PC-3 (cell line): ENCODE results near the gene IFT122. TPM values are rescaled to one million over a fixed set of nuclear protein-coding genes. Genes with fewer than 3 reads are reported as not detected.

ENCODE experiments used
- ATAC-seq: fragments of 200-7000 bp; cut with Tn5 transposase; 2 replicates; pipeline ENCODE4 v1.9.1; 2020; ENCODE audit warnings: mild to moderate bottlenecking, moderate library complexity
- BruUV-seq: library from RNA; stranded (reverse); fragments of 400-500 nt; replicated peaks from 2 replicates; lab custom pipeline; 2021; lab: Mats Ljungman, UMichigan
- CTCF ChIA-PET: fragments of 300-600 bp; sonication (Branson Sonifier 250); formaldehyde crosslinking; loops from one replicate; lab custom pipeline; 2022; ENCODE audit warnings: antibody characterized with exemption; lab: Charles Lee
- POLR2A ChIA-PET: fragments of 300-600 bp; sonication (Branson Sonifier 250); formaldehyde crosslinking; loops from one replicate; lab custom pipeline; 2022; ENCODE audit warnings: antibody characterized with exemption; ENCODE audit not compliant: unreplicated experiment; lab: Charles Lee
- DNase-seq: peaks from one replicate; pipeline ENCODE4 v3.0.0-alpha.2; 2015
- H2AFZ ChIP-seq: fragments of 300-600 bp; sonication (generic); 2 replicates; pipeline ENCODE4 v1.6.0; 2016; ENCODE audit warnings: antibody characterized with exemption, low read length
- H3F3A ChIP-seq: fragments of 300-600 bp; sonication (generic); one replicate; pipeline ENCODE4 v1.6.0; 2017; ENCODE audit warnings: antibody characterized with exemption, low read length, control low read depth, mild to moderate bottlenecking; ENCODE audit not compliant: unreplicated experiment
- H3K27ac ChIP-seq: fragments of 300-600 bp; sonication (generic); 2 replicates; pipeline ENCODE4 v1.5.1; 2016; ENCODE audit warnings: mild to moderate bottlenecking, low read length
- H3K27me3 ChIP-seq: fragments of 300-600 bp; sonication (generic); 2 replicates; pipeline ENCODE4 v1.6.1; 2016; ENCODE audit warnings: low read length, mixed read lengths
- H3K36me3 ChIP-seq: fragments of 300-600 bp; sonication (generic); 2 replicates; pipeline ENCODE4 v1.6.1; 2016; ENCODE audit warnings: low read depth, mixed run types, low read length, mixed read lengths
- H3K4me1 ChIP-seq: fragments of 300-600 bp; sonication (generic); 2 replicates; pipeline ENCODE4 v1.5.1; 2016; ENCODE audit warnings: low read length; ENCODE audit not compliant: insufficient read depth
- H3K4me2 ChIP-seq: fragments of 300-600 bp; sonication (generic); 2 replicates; pipeline ENCODE4 v1.6.0; 2016; ENCODE audit warnings: low read length
- H3K4me3 ChIP-seq: fragments of 300-600 bp; sonication (generic); 2 replicates; pipeline ENCODE4 v1.5.1; 2016; ENCODE audit warnings: mild to moderate bottlenecking, low read length, mixed read lengths
- H3K79me2 ChIP-seq: fragments of 300-600 bp; sonication (generic); 2 replicates; pipeline ENCODE4 v1.6.1; 2017; ENCODE audit warnings: low read length, mixed read lengths
- H3K9ac ChIP-seq: fragments of 300-600 bp; sonication (generic); 2 replicates; pipeline ENCODE4 v1.6.0; 2016; ENCODE audit warnings: mild to moderate bottlenecking, low read length
- H3K9me2 ChIP-seq: fragments of 300-600 bp; sonication (generic); replicated peaks from 2 replicates; pipeline ENCODE4 v1.6.1; 2016; ENCODE audit warnings: mixed run types, low read length, mixed read lengths
- H3K9me3 ChIP-seq: fragments of 300-600 bp; sonication (generic); 2 replicates; pipeline ENCODE4 v1.6.1; 2016; ENCODE audit warnings: low read length, mixed read lengths
- H4K20me1 ChIP-seq: fragments of 300-600 bp; sonication (generic); 2 replicates; pipeline ENCODE4 v1.6.1; 2016; ENCODE audit warnings: low read length, mixed read lengths
- CTCF ChIP-seq: fragments of 300-600 bp; sonication (generic); conservative IDR thresholded peaks from 2 replicates; pipeline ENCODE4 v1.5.1; 2017; ENCODE audit warnings: antibody characterized with exemption, low read depth, mild to moderate bottlenecking, low read length
- EZH2 ChIP-seq: fragments of 300-600 bp; sonication (generic); IDR thresholded peaks from one replicate; pipeline ENCODE4 v1.6.1; 2017; ENCODE audit warnings: antibody characterized with exemption, mild to moderate bottlenecking, low read length; ENCODE audit not compliant: unreplicated experiment
- EZH2phosphoT487 ChIP-seq: fragments of 300-600 bp; sonication (generic); IDR thresholded peaks from 2 replicates; pipeline ENCODE4 v1.6.1; 2018; ENCODE audit warnings: mild to moderate bottlenecking, antibody characterized with exemption, low read length, borderline replicate concordance
- intact Hi-C: fragments of 100-400 bp; cut with micrococcal nuclease; formaldehyde crosslinking; loops from 2 replicates; pipeline ENCODE4 v1.9.0; 2023
- total RNA-seq: library from RNA; depleted of rRNA; stranded (reverse); fragments of >200 nt; gene quantifications from 2 replicates; pipeline ENCODE4 v1.2.3, GENCODE V29; 2014

The IFT122 gene
- total RNA-seq, 1 experiment from 2014 or later, result 10.2 TPM

- ChIA-PET CTCF (no interaction called here), POLR2A (no interaction called here)
- H3K9ac ChIP-seq, result no peak overlapping the region
- H2AFZ ChIP-seq, result no peak overlapping the region
- TF ChIP-seq CTCF (no peak), EZH2phosphoT487 (no peak), EZH2 (no peak)
- peaks cover 16% of the 10 kb centered on the region for H3K79me2 ChIP-seq
- H3K4me3 ChIP-seq, result no peak overlapping the region
- intact Hi-C loops, result no loop called here
- H3K27ac ChIP-seq, result no peak overlapping the region
- H3K27me3 ChIP-seq, result no peaks in the 10 kb centered on the region
- no peak for ATAC-seq
- no peaks in the 10 kb centered on the region for H3F3A ChIP-seq
- no peak for DNase-seq
- H3K9me2 ChIP-seq, result no peaks in the 10 kb centered on the region
- H3K36me3 ChIP-seq, result peaks cover 33% of the 10 kb centered on the region; the same call in 1 of the 2 replicates
- H4K20me1 ChIP-seq, result no peaks in the 10 kb centered on the region
- no peaks in the 10 kb centered on the region for H3K9me3 ChIP-seq
- 0 out of 2 replicates have a peak, but pooled peaks cover 7% of the 10 kb centered on the region for H3K4me1 ChIP-seq
- no peak overlapping the region for H3K4me2 ChIP-seq
- BruUV-seq, result no TSS peak
These were observed 6.5 kb upstream of the IFT122 start for GRCh38 chr3:129433565-129433964.

- intact Hi-C loops, result no loop called here
- no peaks in the 10 kb centered on the region for H3F3A ChIP-seq
- H4K20me1 ChIP-seq, result no peaks in the 10 kb centered on the region
- H3K36me3 ChIP-seq, result peaks cover 33% of the 10 kb centered on the region; the same call in 1 of the 2 replicates
- H3K9ac ChIP-seq, result no peak overlapping the region
- no peak for TF ChIP-seq EZH2
- TF ChIP-seq EZH2phosphoT487, result no peak
- no peak for ATAC-seq
- peaks cover 22% of the 10 kb centered on the region for H3K79me2 ChIP-seq
- no peak overlapping the region for H3K27ac ChIP-seq
- no TSS peak for BruUV-seq
- no peaks in the 10 kb centered on the region for H3K9me2 ChIP-seq
- H3K4me3 ChIP-seq, result no peak overlapping the region
- 0 out of 2 replicates have a peak, but pooled peaks cover 4% of the 10 kb centered on the region for H3K4me1 ChIP-seq
- H2AFZ ChIP-seq, result no peak overlapping the region
- ChIA-PET CTCF (no interaction called here), POLR2A (no interaction called here)
- no peak overlapping the region for H3K4me2 ChIP-seq
- H3K9me3 ChIP-seq, result no peaks in the 10 kb centered on the region
- H3K27me3 ChIP-seq, result no peaks in the 10 kb centered on the region
- no peak for DNase-seq
These were observed 5.9 kb upstream of the IFT122 start for GRCh38 chr3:129434140-129434539.

GRCh38 chr3:129435367-129435766 is 4.7 kb upstream of the IFT122 start:
- H3K4me3 ChIP-seq, result no peak overlapping the region
- TF ChIP-seq EZH2 (no peak), EZH2phosphoT487 (no peak)
- no peak overlapping the region for H3K9ac ChIP-seq
- ATAC-seq, result no peak
- ChIA-PET CTCF (interaction anchor here (1.7 kb wide), 1 partner anchor 52 kb away, joined by 6 read pairs; no protein-coding TSS in a partner anchor), POLR2A (no interaction called here)
- H3K4me1 ChIP-seq, result 0 out of 2 replicates have a peak, but pooled peaks cover 4% of the 10 kb centered on the region
- no peak overlapping the region for H3K27ac ChIP-seq
- no peaks in the 10 kb centered on the region for H3K27me3 ChIP-seq
- no peaks in the 10 kb centered on the region for H3F3A ChIP-seq
- no peak overlapping the region for H2AFZ ChIP-seq
- no peak overlapping the region for H3K4me2 ChIP-seq
- no peaks in the 10 kb centered on the region for H3K9me3 ChIP-seq
- peaks cover 28% of the 10 kb centered on the region for H3K79me2 ChIP-seq
- intact Hi-C loops, result no loop called here
- no peak for DNase-seq
- BruUV-seq, result no TSS peak
- peaks cover 33% of the 10 kb centered on the region; the same call in 1 of the 2 replicates for H3K36me3 ChIP-seq
- no peaks in the 10 kb centered on the region for H3K9me2 ChIP-seq
- no peaks in the 10 kb centered on the region for H4K20me1 ChIP-seq
